Measurements from ENCODE around the gene OR6M1.

The OR6M1 gene

GRCh38 chr11:123770712-123771111 lies 35.4 kb downstream of the OR6M1 start:
- H3K4me3 ChIP-seq (replicated peaks in 1 of 2; ENCODE audit: low read depth in 2 of 2, low read length in 2 of 2) = no peak overlapping the region
- TF ChIP-seq CTCF (IDR thresholded peaks at IDR 0.05; ENCODE audit: low read depth, low read length) = no peak
- no peak for DNase-seq (ENCODE audit: low read depth in 2 of 2)

- no peak overlapping the region for H3K4me3 ChIP-seq (replicated peaks in 1 of 2; ENCODE audit: low read depth in 2 of 2, low read length in 2 of 2)
- TF ChIP-seq CTCF (IDR thresholded peaks at IDR 0.05; ENCODE audit: low read depth, low read length) = no peak
- no peak for DNase-seq (ENCODE audit: low read depth in 2 of 2)
Measured at GRCh38 chr11:123765601-123766000, 40.5 kb downstream of the OR6M1 start.

- H3K4me3 ChIP-seq (replicated peaks in 1 of 2; ENCODE audit: low read depth in 2 of 2, low read length in 2 of 2) = no peak overlapping the region
- TF ChIP-seq CTCF (IDR thresholded peaks at IDR 0.05; ENCODE audit: low read depth, low read length) = no peak
- DNase-seq (ENCODE audit: low read depth in 2 of 2) = no peak
Measured at GRCh38 chr11:123762422-123762821, 43.7 kb downstream of the OR6M1 start.

- no peak for TF ChIP-seq CTCF (IDR thresholded peaks at IDR 0.05; ENCODE audit: low read depth, low read length)
- no peak overlapping the region for H3K4me3 ChIP-seq (replicated peaks in 1 of 2; ENCODE audit: low read depth in 2 of 2, low read length in 2 of 2)
- no peak for DNase-seq (ENCODE audit: low read depth in 2 of 2)
Measured at GRCh38 chr11:123760894-123761293, 45.3 kb downstream of the OR6M1 start.

GRCh38 chr11:123757976-123758375 lies 48.2 kb downstream of the OR6M1 start:
- no peak for TF ChIP-seq CTCF (IDR thresholded peaks at IDR 0.05; ENCODE audit: low read depth, low read length)
- no peak for DNase-seq (ENCODE audit: low read depth in 2 of 2)
- H3K4me3 ChIP-seq (replicated peaks in 1 of 2; ENCODE audit: low read depth in 2 of 2, low read length in 2 of 2) = no peak overlapping the region

GRCh38 chr11:123755813-123756212 lies 50.3 kb downstream of the OR6M1 start:
- TF ChIP-seq CTCF (IDR thresholded peaks at IDR 0.05; ENCODE audit: low read depth, low read length) = no peak
- no peak overlapping the region for H3K4me3 ChIP-seq (replicated peaks in 1 of 2; ENCODE audit: low read depth in 2 of 2, low read length in 2 of 2)
- DNase-seq (ENCODE audit: low read depth in 2 of 2) = no peak
